HG03439 (cell line): ENCODE results near the gene WDR19.
"Not testable (repeated sequence)": the region's sequence is repeated elsewhere in the genome, so short reads cannot be mapped to it uniquely, and the experiment has no call there.

Source experiments
- ATAC-seq: cut with Tn5 transposase; IDR thresholded peaks from one replicate; pipeline ENCODE4 v1.9.1; 2021; ENCODE audit warnings: mild to moderate bottlenecking, moderate library complexity; ENCODE audit not compliant: unreplicated experiment

The WDR19 gene

DNA sequence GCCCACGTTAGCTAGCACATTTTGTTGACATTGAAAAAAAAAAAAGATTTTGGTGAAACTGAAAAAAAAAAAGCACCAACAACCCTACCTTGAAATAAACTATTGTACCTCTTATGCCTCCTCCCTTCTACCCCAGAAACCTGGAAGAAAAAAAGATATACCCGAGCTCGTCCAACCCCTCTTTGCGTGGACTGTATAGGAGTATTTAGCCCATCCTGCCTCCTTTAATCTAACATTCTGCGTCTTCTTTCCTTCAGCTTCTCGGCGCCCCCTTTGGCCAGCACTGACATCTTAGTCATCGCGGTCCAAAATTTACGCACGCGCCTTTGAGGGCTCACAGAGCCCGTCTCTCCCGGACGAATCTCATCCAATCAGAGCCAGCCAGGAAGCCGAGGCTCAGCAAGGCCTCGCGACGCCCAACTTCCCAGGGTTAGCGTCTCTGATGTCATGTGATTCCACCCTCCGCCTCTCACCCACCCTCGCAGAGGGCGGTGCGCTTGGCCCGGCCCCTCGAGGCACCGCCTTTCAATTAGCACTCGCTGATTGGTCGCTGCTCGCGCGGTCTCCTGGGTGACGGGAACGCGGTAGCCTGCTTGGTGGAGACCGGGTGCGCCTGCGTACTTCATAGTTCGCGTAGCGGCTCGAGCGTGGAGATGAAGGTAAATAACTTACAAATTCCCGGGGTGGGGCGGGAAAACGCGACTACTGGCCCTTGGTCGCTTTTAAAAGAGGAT is at the start of gene WDR19:
TSS of gene WDR19 (plus strand) at position 625 of the 734 bp plus-strand sequence. CDS start at position 654, 29 bp downstream.
- peak; percentile 99 for ATAC-seq

DNA sequence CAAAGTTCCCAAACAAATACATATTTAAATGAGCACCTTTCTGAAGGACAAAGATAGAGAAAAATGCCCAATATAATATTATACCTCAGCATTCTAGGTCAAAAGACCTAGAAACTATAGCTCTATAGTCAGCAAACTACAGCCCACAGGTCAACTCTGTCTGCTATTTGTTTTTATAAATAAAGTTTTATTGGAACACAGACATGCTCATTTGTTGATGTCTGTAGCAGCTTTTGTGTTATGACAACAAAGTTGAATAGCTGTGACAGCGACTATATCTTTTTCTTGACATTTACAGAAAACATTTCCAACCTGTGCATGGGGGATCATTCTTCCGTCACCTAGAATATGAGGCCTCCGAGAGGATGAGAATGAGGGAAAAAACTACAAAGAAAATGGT is 48.7 kb upstream of the WDR19 start:
- no peak for ATAC-seq

DNA sequence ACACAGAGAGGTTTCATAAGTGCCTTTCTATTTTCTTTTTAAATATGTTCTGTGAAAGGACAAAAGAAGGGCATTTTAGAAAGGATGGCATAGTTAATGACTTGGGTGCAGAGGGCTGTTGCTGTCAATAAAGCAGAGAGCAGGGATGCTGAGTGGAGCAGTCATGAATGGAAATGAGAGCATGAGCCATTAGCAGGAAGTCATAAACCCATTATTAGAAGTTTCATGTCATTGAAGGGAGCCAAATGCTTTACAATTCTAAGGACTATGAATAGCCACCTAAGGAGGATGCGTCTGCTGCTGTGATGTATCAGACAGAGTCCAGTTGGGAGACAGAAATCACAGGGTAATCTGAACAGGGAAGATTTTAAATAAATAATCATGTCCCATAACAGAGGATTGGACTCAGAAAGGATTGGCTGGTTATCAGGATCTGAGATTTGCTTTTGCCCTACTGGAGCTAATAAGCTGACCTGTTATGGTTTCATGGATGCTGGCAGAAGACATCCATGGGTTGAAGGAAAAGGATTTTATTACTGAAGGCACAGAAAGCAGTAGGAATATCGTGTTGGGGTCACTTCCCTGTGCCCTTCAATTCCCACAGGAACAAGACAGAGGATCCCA is 47.5 kb upstream of the WDR19 start:
- peak; percentile 18 for ATAC-seq

DNA sequence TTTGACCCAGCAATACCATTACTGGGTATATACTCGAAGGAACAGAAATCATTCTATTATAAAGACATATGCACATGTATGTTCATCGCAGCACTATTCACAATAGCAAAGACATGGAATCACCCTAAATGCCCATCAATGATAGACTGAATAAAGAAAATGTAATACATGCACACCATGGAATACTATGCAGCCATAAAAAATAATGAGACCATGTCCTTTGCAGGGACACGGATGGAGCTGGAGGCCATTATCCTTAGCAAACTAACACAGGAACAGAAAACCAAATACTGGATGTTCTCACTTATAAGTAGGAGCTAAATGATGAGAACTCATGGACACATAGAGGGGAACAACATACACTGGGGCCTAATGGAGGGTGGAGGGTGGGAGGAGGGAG is 44.1 kb upstream of the WDR19 start:
- ATAC-seq, result not testable (repeated sequence)

- ATAC-seq, result no peak
Measured at GRCh38 chr4:39146211-39146610, 36.1 kb upstream of the WDR19 start.

DNA sequence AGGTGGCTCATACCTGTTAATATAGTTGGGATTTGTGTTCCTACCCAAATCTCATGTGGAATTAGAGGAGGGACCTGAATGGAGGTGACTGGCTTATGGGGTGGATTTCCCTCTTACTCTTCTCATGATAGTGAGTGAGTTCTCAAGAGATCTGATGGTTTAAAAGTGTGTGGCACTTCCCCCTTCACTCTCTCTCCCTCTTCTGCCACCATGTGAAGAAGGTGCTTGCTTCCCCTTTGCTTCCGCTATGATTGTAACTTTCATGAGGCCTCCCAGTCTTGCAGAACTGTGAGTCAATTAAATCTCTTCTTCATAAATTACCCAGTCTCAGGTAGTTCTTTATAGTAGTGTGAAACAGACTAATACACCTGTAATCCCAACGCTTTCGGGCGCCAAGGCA is 28.3 kb upstream of the WDR19 start:
- no peak for ATAC-seq

- no peak for ATAC-seq
Measured at GRCh38 chr4:39157520-39157919, 24.8 kb upstream of the WDR19 start.

- ATAC-seq, result peak; percentile 27
Measured at GRCh38 chr4:39166177-39166576, 16.2 kb upstream of the WDR19 start.

GRCh38 chr4:39166669-39167068 is 15.7 kb upstream of the WDR19 start:
- peak; percentile 56 for ATAC-seq

- no peak for ATAC-seq
Measured at GRCh38 chr4:39169426-39169825, 12.9 kb upstream of the WDR19 start.

DNA sequence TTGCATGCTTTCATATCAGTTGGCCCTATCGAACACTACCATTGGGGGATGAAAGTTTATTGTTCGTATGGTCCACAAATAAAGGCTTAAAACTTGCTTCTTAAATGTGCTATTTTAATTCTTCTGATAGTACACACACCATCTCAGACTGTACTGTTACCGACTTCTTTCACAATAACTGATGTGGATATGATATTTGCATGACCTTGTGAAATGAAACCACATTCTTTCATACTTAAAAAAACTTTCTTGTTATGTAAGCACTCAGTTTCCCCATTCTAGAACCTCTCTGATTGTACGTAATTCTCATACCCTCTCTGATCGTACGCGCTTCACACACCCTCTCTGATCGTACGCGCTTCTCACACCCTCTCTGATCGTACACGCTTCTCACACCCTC is 12.0 kb upstream of the WDR19 start:
- ATAC-seq, result no peak

GRCh38 chr4:39178706-39179105 is 3.6 kb upstream of the WDR19 start:
- ATAC-seq, result no peak

DNA sequence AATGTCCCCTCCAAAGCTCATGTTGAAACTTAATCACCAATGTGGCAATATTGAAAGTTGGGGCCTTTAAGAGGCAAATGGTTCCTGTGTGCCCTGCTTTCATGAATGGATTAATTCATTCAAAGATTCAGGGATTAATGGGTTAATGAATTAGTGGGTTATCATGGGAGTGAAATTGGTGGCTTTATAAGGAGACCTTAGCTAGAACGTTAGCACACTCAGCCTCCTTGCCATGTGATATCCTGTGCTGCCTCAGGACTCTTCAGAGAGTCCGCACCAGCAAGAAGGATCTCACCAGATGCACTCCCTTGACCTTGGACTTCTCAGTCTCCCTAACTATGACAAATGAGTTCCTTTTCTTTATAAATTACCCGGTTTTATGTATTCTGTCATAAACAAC is 2.6 kb upstream of the WDR19 start:
- no peak for ATAC-seq

- ATAC-seq, result not testable (repeated sequence)
Measured at GRCh38 chr4:39180629-39181028, 1.7 kb upstream of the WDR19 start.

- no peak for ATAC-seq
Measured at GRCh38 chr4:39181520-39181904, 817 bp upstream of the WDR19 start.

DNA sequence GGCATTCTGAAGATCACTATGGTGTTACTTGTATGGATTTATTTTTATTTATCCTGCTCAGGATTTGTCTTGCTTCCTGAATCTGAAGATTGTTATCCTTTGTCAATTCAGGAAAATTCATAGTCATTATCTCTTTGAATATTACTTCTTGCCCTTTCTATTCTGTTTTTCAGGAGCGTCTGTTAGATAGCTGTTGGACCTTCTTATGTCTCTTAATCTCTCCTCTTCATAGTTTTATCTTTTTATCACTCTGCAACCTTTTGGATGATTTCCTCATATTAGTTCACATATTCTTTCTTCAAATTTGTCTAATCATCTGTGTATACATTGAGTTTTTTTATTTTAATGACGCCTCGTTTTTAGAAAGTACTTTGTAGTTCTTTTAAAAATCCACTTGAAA is 19.6 kb downstream of the WDR19 start:
- no peak for ATAC-seq

DNA sequence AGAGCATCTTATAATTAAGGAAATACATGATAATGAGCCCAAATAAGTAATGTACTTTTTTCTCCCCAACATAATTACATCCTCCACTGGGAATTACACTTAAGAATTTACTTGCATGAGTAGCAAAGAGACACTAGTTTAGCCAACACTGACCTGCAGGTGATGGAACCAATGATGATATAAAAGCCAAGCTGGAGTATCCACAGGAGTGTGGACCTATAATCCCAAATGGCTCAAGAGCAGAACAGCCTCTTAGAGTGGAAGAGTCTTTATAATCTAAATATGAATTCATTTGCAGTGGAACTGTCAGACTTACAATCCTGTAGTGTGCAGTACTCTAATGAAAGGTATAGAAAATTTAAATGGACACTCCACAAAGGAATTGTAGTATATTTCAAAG is 22.2 kb downstream of the WDR19 start:
- no peak for ATAC-seq

- no peak for ATAC-seq
Measured at GRCh38 chr4:39205000-39205399, 22.7 kb downstream of the WDR19 start.

GRCh38 chr4:39205476-39205875 is 23.1 kb downstream of the WDR19 start:
- no peak for ATAC-seq

DNA sequence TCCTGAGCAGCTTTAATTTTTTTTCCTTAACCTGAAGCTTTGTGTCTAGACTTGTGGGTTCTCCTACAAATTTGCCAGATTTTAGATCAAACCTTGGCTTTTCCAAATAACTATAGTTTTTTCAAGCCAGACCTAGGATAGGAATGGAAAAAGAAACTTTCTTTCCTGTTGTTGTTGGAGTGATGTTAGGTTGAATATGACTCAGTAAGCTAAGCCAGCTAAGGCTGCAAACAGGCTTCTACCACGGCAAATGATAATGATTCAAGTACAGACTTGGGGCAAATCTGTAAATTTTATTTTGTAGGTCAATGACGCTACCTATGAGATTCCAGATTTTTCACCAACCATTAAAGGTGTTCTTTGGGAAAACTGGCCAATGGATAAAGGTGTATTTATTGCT is 45.6 kb downstream of the WDR19 start:
- no peak for ATAC-seq

DNA sequence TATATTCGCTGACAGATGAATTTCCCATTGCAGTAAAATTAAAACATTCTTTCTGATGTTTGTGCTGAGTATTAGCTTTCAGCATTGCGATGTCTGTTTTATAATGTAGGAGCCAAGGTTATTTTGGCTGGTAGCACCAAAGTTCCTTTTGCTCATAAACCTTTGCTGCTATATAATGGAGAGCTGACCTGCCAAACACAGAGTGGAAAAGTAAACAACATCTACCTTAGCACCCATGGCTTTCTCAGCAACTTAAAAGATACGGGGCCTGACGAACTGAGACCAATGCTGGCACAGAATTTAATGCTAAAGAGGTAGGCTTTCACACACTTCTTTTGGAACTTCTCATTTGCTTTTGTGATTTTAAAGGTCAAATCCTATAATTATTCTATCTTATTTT is 46.0 kb downstream of the WDR19 start:
- ATAC-seq, result no peak

- no peak for ATAC-seq
Measured at GRCh38 chr4:39230462-39230861, 48.1 kb downstream of the WDR19 start.

GRCh38 chr4:39231660-39232059 is 49.3 kb downstream of the WDR19 start:
- no peak for ATAC-seq
